A549 (cell line): ENCODE results near the gene MSI2. TPM values are rescaled to one million over a fixed set of nuclear protein-coding genes. Genes with fewer than 3 reads are reported as not detected.

Source experiments
- ATAC-seq, 2 experiments: fragments of 200-7000 bp in 1 of 2; fragments of >200 bp in 1 of 2; cut with Nextera tagmentation in 1 of 2; cut with Tn5 transposase in 1 of 2; 3 replicates each; pipeline versions ENCODE4 v1.8.0 to v1.9.1; 2018 to 2020; ENCODE audit warnings: mild to moderate bottlenecking in 1 of 2, moderate library complexity in 1 of 2
- CTCF ChIA-PET: fragments of 300-600 bp; sonication (Branson Sonifier 250); formaldehyde crosslinking; extraction: SDS; loops from one replicate; lab custom pipeline; 2021; ENCODE audit warnings: antibody characterized with exemption, inconsistent platforms; lab: Yijun Ruan, JAX
- POLR2A ChIA-PET: fragments of 350-600 bp; formaldehyde crosslinking; extraction: SDS; loops from one replicate; lab custom pipeline; 2021; ENCODE audit warnings: antibody characterized with exemption, inconsistent platforms; lab: Yijun Ruan, JAX
- DNase-seq, 2 experiments: peaks; one replicate each; pipeline versions ENCODE4 v3.0.0 to v3.0.0-alpha.2; 2011 to 2016; ENCODE audit warnings: low read depth in 1 of 2, low spot score in 1 of 2
- FAIRE-seq: peaks from 2 replicates; lab custom pipeline; 2011; peaks lifted over from hg19 to GRCh38; lab: Jason Lieb, UNC
- H3K27ac ChIP-seq, 2 experiments: fragments of >200 bp; sonication (Bioruptor Twin); formaldehyde crosslinking; 3 replicates each; pipeline ENCODE4 v1.5.1; 2016 to 2017
- H3K4me1 ChIP-seq: fragments of >200 bp; sonication (Bioruptor Twin); formaldehyde crosslinking; 3 replicates; pipeline ENCODE4 v1.6.1; 2016
- H3K4me2 ChIP-seq: fragments of >200 bp; sonication (Bioruptor Twin); formaldehyde crosslinking; 3 replicates; pipeline ENCODE4 v1.6.1; 2016
- H3K4me3 ChIP-seq: fragments of >200 bp; sonication (Bioruptor Twin); formaldehyde crosslinking; 3 replicates; pipeline ENCODE4 v1.5.1; 2016
- H3K9me3 ChIP-seq: fragments of >200 bp; sonication (Bioruptor Twin); formaldehyde crosslinking; 3 replicates; pipeline ENCODE4 v1.6.1; 2016
- CHD2 ChIP-seq: fragments of 150-350 bp; IDR thresholded peaks from 2 replicates; pipeline ENCODE4 v1.6.1; 2014; ENCODE audit warnings: low read length; ENCODE audit not compliant: partially characterized antibody
- EHF ChIP-seq: fragments of 250-450 bp; sonication (Bioruptor Pico); IDR thresholded peaks from 2 replicates; pipeline ENCODE4 v1.5.0; 2020; ENCODE audit warnings: mild to moderate bottlenecking
- EP300 ChIP-seq, 2 experiments: fragments of >200 bp; sonication (Bioruptor Twin); formaldehyde crosslinking; IDR thresholded peaks; 2 replicates in 1 of 2; 3 replicates in 1 of 2; pipeline ENCODE4 v1.6.1; 2016 to 2017
- FOSB ChIP-seq: fragments of 250-450 bp; sonication (Bioruptor Pico); IDR thresholded peaks from 2 replicates; pipeline ENCODE4 v1.5.0; 2020; ENCODE audit warnings: mild to moderate bottlenecking, moderate library complexity
- FOSL2 ChIP-seq, 2 experiments: fragments of 450-650 bp in 1 of 2; fragments of >200 bp in 1 of 2; sonication (Bioruptor Twin) in 1 of 2; formaldehyde crosslinking; IDR thresholded peaks; 2 replicates each; pipeline versions ENCODE4 v1.5.0 to v1.6.1; 2016 to 2020; ENCODE audit warnings: mild to moderate bottlenecking in 1 of 2, moderate library complexity in 1 of 2
- GATA3 ChIP-seq: IDR thresholded peaks from 2 replicates; pipeline ENCODE4 v1.6.1; 2012; ENCODE audit warnings: borderline replicate concordance
- HMGXB4 ChIP-seq: fragments of 250-450 bp; sonication (Bioruptor Pico); IDR thresholded peaks from 2 replicates; pipeline ENCODE4 v1.5.0; 2021; ENCODE audit warnings: mild to moderate bottlenecking, moderate library complexity, borderline replicate concordance
- HOXA7 ChIP-seq: fragments of 250-450 bp; sonication (Bioruptor Pico); IDR thresholded peaks from 2 replicates; pipeline ENCODE4 v1.5.0; 2020; ENCODE audit warnings: mild to moderate bottlenecking, moderate library complexity
- JUN ChIP-seq, 2 experiments: fragments of >200 bp; sonication (Bioruptor Twin); formaldehyde crosslinking; IDR thresholded peaks; 2 replicates in 1 of 2; 3 replicates in 1 of 2; pipeline ENCODE4 v1.6.1; 2016 to 2017
- MAZ ChIP-seq: fragments of 150-350 bp; IDR thresholded peaks from 2 replicates; pipeline ENCODE4 v1.6.1; 2014; ENCODE audit warnings: antibody characterized with exemption, low read depth, low read length, borderline replicate concordance
- MYC ChIP-seq: IDR thresholded peaks from 2 replicates; pipeline ENCODE4 v1.6.1; 2012; ENCODE audit warnings: mild to moderate bottlenecking, inconsistent platforms, low read length, improper control_type of control experiment, borderline replicate concordance
- POLR2AphosphoS2 ChIP-seq: conservative IDR thresholded peaks from 2 replicates; pipeline ENCODE4 v1.6.1; 2012; ENCODE audit warnings: low read length, improper control_type of control experiment, inconsistent platforms
- RCOR1 ChIP-seq: fragments of 150-350 bp; IDR thresholded peaks from 2 replicates; pipeline ENCODE4 v1.6.1; 2014; ENCODE audit warnings: antibody characterized with exemption, low read length, low read depth
- RFX5 ChIP-seq: fragments of 450-650 bp; IDR thresholded peaks from 2 replicates; pipeline ENCODE4 v1.7.1; 2014; ENCODE audit warnings: antibody characterized with exemption, mild to moderate bottlenecking, moderate library complexity
- TP53 ChIP-seq: fragments of 250-450 bp; sonication (Bioruptor Pico); IDR thresholded peaks from 2 replicates; pipeline ENCODE4 v1.5.0; 2021; ENCODE audit warnings: mild to moderate bottlenecking, moderate library complexity
- ZNF302 ChIP-seq: fragments of 250-450 bp; sonication (Bioruptor Pico); IDR thresholded peaks from 2 replicates; pipeline ENCODE4 v1.9.0; 2021; ENCODE audit warnings: inconsistent platforms, mild to moderate bottlenecking, moderate library complexity
- WGBS: methylation state at CpG from one replicate; pipeline ENCODE4 v1.1.6; 2017; ENCODE audit errors: missing lambda C conversion rate; 5-methylcytosine and 5-hydroxymethylcytosine counted together
- polyA plus RNA-seq, 4 experiments: library from polyadenylated mRNA; depleted of rRNA in 3 of 4; stranded (reverse); fragments of >200 nt; fragmentation: RNase III in 1 of 4; extraction: RNeasy Plus Mini Kit Qiagen cat#74134 plus additional on column Dnase treatment in 1 of 4; gene quantifications; 2 replicates in 3 of 4; 3 replicates in 1 of 4; pipeline ENCODE4 v1.2.3, GENCODE V29; 2011 to 2017
- TF ChIP-seq, protein P1 (sequence below): fragments of >200 bp; sonication (Bioruptor Twin); formaldehyde crosslinking; IDR thresholded peaks from 3 replicates; pipeline ENCODE4 v1.5.1; 2016
- TF ChIP-seq, protein P2 (sequence below): fragments of 200-600 bp; sonication (generic); IDR thresholded peaks from 2 replicates; pipeline ENCODE4 v1.6.1; 2016; ENCODE audit warnings: antibody characterized with exemption, mild to moderate bottlenecking, moderate library complexity
- TF ChIP-seq, protein P3 (sequence below): fragments of 150-350 bp; IDR thresholded peaks from 2 replicates; pipeline ENCODE4 v1.6.1; 2014; ENCODE audit warnings: low read depth, mild to moderate bottlenecking, low read length

Gene MSI2
- polyA plus RNA-seq, 2 of the 4 experiments (the other 2 are of a cell fraction): 43.6 to 44.4 TPM

DNA sequence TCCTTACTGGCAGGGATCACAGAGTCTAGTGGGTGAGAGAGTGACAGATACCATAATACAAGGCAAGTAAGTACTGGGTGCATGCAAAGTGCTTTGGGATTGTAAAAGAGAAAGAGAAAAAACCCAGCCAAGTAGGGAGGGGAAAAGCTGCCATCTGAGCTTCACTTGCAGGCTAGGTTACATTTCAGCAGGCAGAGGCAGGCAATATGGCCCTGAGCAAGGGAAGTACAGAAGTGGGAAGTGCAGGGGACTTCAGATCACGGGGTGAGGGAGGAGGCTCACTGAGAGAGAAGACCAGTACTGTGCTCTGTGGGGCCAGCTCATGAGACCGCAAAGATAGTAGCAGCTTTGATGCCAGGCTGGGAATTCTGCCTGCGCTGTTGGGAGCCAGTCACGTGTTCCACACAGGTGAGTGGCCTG is 230.6 kb downstream of the MSI2 start:
- FAIRE-seq (no peak), DNase-seq (no peak), ATAC-seq (no peak)
- 92% methylated on average over 4 of the region's 4 CpGs for WGBS
- H3K9me3 ChIP-seq: no peaks in the 10 kb centered on the region
- no peak overlapping the region for H3K4me3 ChIP-seq
- ChIA-PET CTCF (interaction anchor here (0.7 to 4.7 kb wide), 10 partner anchors 9 to 244 kb away, joined by 3 to 15 read pairs (median 4); no protein-coding TSS in a partner anchor), POLR2A (no interaction called here)
- TF ChIP-seq, protein P1, sequence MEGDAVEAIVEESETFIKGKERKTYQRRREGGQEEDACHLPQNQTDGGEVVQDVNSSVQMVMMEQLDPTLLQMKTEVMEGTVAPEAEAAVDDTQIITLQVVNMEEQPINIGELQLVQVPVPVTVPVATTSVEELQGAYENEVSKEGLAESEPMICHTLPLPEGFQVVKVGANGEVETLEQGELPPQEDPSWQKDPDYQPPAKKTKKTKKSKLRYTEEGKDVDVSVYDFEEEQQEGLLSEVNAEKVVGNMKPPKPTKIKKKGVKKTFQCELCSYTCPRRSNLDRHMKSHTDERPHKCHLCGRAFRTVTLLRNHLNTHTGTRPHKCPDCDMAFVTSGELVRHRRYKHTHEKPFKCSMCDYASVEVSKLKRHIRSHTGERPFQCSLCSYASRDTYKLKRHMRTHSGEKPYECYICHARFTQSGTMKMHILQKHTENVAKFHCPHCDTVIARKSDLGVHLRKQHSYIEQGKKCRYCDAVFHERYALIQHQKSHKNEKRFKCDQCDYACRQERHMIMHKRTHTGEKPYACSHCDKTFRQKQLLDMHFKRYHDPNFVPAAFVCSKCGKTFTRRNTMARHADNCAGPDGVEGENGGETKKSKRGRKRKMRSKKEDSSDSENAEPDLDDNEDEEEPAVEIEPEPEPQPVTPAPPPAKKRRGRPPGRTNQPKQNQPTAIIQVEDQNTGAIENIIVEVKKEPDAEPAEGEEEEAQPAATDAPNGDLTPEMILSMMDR: no peak
- TF ChIP-seq RCOR1: no peak
- no peak for TF ChIP-seq CHD2
- no peak for TF ChIP-seq RFX5
- no peak for TF ChIP-seq HMGXB4 (CRISPR knock-in tag)
- TF ChIP-seq, protein P2, sequence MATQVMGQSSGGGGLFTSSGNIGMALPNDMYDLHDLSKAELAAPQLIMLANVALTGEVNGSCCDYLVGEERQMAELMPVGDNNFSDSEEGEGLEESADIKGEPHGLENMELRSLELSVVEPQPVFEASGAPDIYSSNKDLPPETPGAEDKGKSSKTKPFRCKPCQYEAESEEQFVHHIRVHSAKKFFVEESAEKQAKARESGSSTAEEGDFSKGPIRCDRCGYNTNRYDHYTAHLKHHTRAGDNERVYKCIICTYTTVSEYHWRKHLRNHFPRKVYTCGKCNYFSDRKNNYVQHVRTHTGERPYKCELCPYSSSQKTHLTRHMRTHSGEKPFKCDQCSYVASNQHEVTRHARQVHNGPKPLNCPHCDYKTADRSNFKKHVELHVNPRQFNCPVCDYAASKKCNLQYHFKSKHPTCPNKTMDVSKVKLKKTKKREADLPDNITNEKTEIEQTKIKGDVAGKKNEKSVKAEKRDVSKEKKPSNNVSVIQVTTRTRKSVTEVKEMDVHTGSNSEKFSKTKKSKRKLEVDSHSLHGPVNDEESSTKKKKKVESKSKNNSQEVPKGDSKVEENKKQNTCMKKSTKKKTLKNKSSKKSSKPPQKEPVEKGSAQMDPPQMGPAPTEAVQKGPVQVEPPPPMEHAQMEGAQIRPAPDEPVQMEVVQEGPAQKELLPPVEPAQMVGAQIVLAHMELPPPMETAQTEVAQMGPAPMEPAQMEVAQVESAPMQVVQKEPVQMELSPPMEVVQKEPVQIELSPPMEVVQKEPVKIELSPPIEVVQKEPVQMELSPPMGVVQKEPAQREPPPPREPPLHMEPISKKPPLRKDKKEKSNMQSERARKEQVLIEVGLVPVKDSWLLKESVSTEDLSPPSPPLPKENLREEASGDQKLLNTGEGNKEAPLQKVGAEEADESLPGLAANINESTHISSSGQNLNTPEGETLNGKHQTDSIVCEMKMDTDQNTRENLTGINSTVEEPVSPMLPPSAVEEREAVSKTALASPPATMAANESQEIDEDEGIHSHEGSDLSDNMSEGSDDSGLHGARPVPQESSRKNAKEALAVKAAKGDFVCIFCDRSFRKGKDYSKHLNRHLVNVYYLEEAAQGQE: no peak
- TF ChIP-seq JUN (IDR thresholded peaks at IDR 0.05): no peak
- TF ChIP-seq MYC: no peak
- TF ChIP-seq EHF (CRISPR knock-in tag): no peak
- TF ChIP-seq FOSB (CRISPR knock-in tag): no peak
- TF ChIP-seq FOSL2 (IDR thresholded peaks at IDR 0.05): no peak
- no peak for TF ChIP-seq FOSL2 (CRISPR knock-in tag; IDR thresholded peaks at IDR 0.05)
- TF ChIP-seq POLR2AphosphoS2: no peak
- TF ChIP-seq MAZ: no peak
- TF ChIP-seq ZNF302 (CRISPR knock-in tag): no peak
- no peak for TF ChIP-seq GATA3
- TF ChIP-seq HOXA7 (CRISPR knock-in tag): no peak
- no peak for TF ChIP-seq EP300 (IDR thresholded peaks at IDR 0.05)
- TF ChIP-seq TP53 (CRISPR knock-in tag): no peak
- TF ChIP-seq, protein P3, sequence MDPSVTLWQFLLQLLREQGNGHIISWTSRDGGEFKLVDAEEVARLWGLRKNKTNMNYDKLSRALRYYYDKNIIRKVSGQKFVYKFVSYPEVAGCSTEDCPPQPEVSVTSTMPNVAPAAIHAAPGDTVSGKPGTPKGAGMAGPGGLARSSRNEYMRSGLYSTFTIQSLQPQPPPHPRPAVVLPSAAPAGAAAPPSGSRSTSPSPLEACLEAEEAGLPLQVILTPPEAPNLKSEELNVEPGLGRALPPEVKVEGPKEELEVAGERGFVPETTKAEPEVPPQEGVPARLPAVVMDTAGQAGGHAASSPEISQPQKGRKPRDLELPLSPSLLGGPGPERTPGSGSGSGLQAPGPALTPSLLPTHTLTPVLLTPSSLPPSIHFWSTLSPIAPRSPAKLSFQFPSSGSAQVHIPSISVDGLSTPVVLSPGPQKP: no peak
- no peak overlapping the region for H3K27ac ChIP-seq
- H3K4me2 ChIP-seq: no peak overlapping the region
- H3K4me1 ChIP-seq: peaks cover 7% of the 10 kb centered on the region; the same call in 2 of the 3 replicates
